ENCODE data around the gene NYAP2.
A peak's percentile ranks its signal among the peaks of the same experiment; 100 is the strongest.

Gene NYAP2

GRCh38 chr2:225486236-225486635 lies 86.7 kb downstream of the NYAP2 start:
- TF ChIP-seq REST (IDR thresholded peaks at IDR 0.05; ENCODE audit: insufficient replicate concordance, low read depth): no peak
- no peak for TF ChIP-seq SPI1 (IDR thresholded peaks at IDR 0.05; ENCODE audit: borderline replicate concordance, low read depth)
- TF ChIP-seq POLR2AphosphoS5 (IDR thresholded peaks at IDR 0.05; ENCODE audit: low read depth): no peak
- no peak for TF ChIP-seq GABPA (IDR thresholded peaks at IDR 0.05; ENCODE audit: low read depth)
- TF ChIP-seq CTCF (IDR thresholded peaks at IDR 0.05; ENCODE audit: insufficient read depth, low read length): no peak
- Histone ChIP-seq H3K4me3 (replicated peaks; ENCODE audit: insufficient read depth, low read length) (no peak overlapping the region), H3K27me3 (ENCODE audit: insufficient read depth, poor library complexity, severe bottlenecking) (no peaks in the 10 kb centered on the region), H3K27ac (replicated peaks) (no peak overlapping the region)
- no peak for DNase-seq (ENCODE audit: low read depth in 1 of 2, low spot score in 1 of 2)

DNA sequence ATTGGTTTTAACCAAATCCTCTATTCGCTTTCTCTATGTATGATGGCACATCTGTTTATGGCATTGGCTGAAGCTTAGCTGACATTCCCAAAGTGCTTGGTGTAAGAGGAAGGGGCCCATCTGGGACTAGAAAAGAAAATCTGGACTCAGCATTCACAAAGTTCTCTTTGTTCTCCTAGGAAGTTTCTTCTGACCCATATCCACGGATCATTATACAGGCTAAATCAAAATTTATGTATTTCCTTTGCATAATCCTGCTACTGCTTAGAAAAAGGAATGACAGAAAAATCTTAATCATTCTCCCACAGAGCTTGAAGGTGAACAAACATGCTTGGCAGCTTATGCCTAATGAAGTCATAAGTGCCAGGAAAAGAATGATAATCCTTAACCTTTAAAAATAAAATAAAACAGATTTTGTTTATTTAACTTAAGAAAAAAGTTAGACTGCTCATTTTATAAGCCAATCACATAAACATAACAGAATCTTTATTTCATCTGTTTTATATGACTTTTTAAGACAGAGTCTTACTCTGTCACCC lies 88.4 kb downstream of the NYAP2 start:
- no peak overlapping the region for H3K27ac ChIP-seq (replicated peaks)
- no peak overlapping the region for H3K4me3 ChIP-seq (replicated peaks; ENCODE audit: insufficient read depth, low read length)
- TF ChIP-seq POLR2AphosphoS5 (IDR thresholded peaks at IDR 0.05; ENCODE audit: low read depth) (no peak), GABPA (IDR thresholded peaks at IDR 0.05; ENCODE audit: low read depth) (no peak), SPI1 (IDR thresholded peaks at IDR 0.05; ENCODE audit: borderline replicate concordance, low read depth) (no peak), REST (IDR thresholded peaks at IDR 0.05; ENCODE audit: insufficient replicate concordance, low read depth) (no peak), CTCF (IDR thresholded peaks at IDR 0.05; ENCODE audit: insufficient read depth, low read length) (no peak)
- no peaks in the 10 kb centered on the region for H3K27me3 ChIP-seq (ENCODE audit: insufficient read depth, poor library complexity, severe bottlenecking)
- DNase-seq (ENCODE audit: low read depth in 1 of 2, low spot score in 1 of 2): no peak

DNA sequence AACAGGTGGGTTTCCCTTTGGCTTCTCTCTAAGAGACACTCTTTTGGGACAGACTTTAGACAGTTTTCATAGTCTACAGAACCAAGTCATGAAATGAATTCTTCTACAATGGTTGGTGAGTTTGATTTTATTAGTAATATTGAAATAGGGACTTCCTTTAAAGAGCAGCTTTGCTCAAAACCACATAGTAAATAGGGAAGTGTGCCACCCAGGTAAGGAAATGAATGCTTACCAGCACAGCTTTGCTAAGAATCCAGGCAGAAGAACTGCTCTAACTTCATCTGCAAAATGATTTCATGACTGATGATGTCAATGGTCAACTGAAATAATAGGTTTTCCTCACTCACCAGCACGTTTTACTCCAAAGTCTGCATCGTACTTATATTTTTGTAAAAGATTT lies 89.2 kb downstream of the NYAP2 start:
- DNase-seq (ENCODE audit: low read depth in 1 of 2, low spot score in 1 of 2): no peak
- Histone ChIP-seq H3K27me3 (ENCODE audit: insufficient read depth, poor library complexity, severe bottlenecking) (no peaks in the 10 kb centered on the region), H3K4me3 (replicated peaks; ENCODE audit: insufficient read depth, low read length) (no peak overlapping the region), H3K27ac (replicated peaks) (no peak overlapping the region)
- TF ChIP-seq SPI1 (IDR thresholded peaks at IDR 0.05; ENCODE audit: borderline replicate concordance, low read depth) (peak; percentile 76), REST (IDR thresholded peaks at IDR 0.05; ENCODE audit: insufficient replicate concordance, low read depth) (no peak)

All from HL-60 (cell line).